Heart right ventricle (tissue), 16 donors: Measurements from ENCODE around the gene SELE. TPM values are rescaled to one million over a fixed set of nuclear protein-coding genes. Genes with fewer than 3 reads are reported as not detected.
A peak's percentile ranks its signal among the peaks of the same experiment; 100 is the strongest.

Experiments
- ATAC-seq, 8 donors: fragments of 200-7000 bp; cut with Tn5 transposase; one replicate each; pipeline ENCODE4 v1.9.1; 2020; ENCODE audit warnings: mild to moderate bottlenecking in 8 of 8, moderate library complexity in 8 of 8, moderate number of reproducible peaks in 1 of 8
- DNase-seq, 2 donors: peaks; one replicate each; pipeline ENCODE4 v3.0.0-alpha.2; 2020
- H3K27ac ChIP-seq, 10 donors: fragments of 200-600 bp; sonication (generic) in 2 of 10; one replicate each; pipeline versions ENCODE4 v1.5.0 to v1.8.0; 2020 to 2022; ENCODE audit warnings: mild to moderate bottlenecking in 3 of 10
- H3K27me3 ChIP-seq, 7 donors: fragments of 200-600 bp; one replicate each; pipeline ENCODE4 v1.8.0; 2021 to 2022; ENCODE audit warnings: mild to moderate bottlenecking in 2 of 7
- H3K36me3 ChIP-seq, 9 donors: fragments of 200-600 bp; sonication (generic) in 1 of 9; one replicate each; pipeline versions ENCODE4 v1.5.0 to v1.8.0; 2020 to 2022; ENCODE audit warnings: mild to moderate bottlenecking in 2 of 9
- H3K4me1 ChIP-seq, 9 donors: fragments of 200-600 bp; sonication (generic) in 1 of 9; one replicate each; pipeline versions ENCODE4 v1.5.0 to v1.8.0; 2020 to 2022; ENCODE audit warnings: mild to moderate bottlenecking in 4 of 9
- H3K4me3 ChIP-seq, 10 donors: fragments of 200-600 bp; sonication (generic) in 2 of 10; one replicate each; pipeline versions ENCODE4 v1.5.0 to v1.8.0; 2020 to 2022; ENCODE audit warnings: mild to moderate bottlenecking in 7 of 10, moderate library complexity in 2 of 10
- H3K9me3 ChIP-seq, 11 donors: fragments of 200-600 bp in 10 of 11; sonication (generic) in 2 of 11; one replicate each; pipeline versions ENCODE4 v1.5.0 to v1.8.0; 2013 to 2022; ENCODE audit warnings: mild to moderate bottlenecking in 2 of 11, control low read depth in 1 of 11, moderate library complexity in 1 of 11
- CTCF ChIP-seq, 9 donors: fragments of 200-600 bp; sonication (generic) in 2 of 9; IDR thresholded peaks; one replicate each; pipeline versions ENCODE4 v1.5.0 to v1.8.0; 2021 to 2022; ENCODE audit warnings: antibody characterized with exemption in 9 of 9, mild to moderate bottlenecking in 5 of 9, moderate library complexity in 1 of 9
- WGBS, 2 donors: extraction: QIAGEN DNeasy Blood & Tissue Kit; methylation state at CpG; one replicate each; pipeline ENCODE4 v1.1.7; 2013; ENCODE audit warnings: inconsistent platforms in 1 of 2; 5-methylcytosine and 5-hydroxymethylcytosine counted together
- intact Hi-C, 10 donors: fragments of 100-400 bp; cut with DNase I; formaldehyde crosslinking; loops; one replicate each; pipeline versions ENCODE4 v1.11.1 to v1.14.2; 2022
- long read RNA-seq, 3 donors: library from polyadenylated mRNA; unstranded; transcript quantifications; one replicate each; pipeline ENCODE4 v2.0.0, GENCODE V29; 2020 to 2021
- polyA plus RNA-seq, 2 donors: library from polyadenylated mRNA; stranded (reverse); fragments of 200-250 nt; gene quantifications; one replicate each; pipeline ENCODE4 v1.2.3, GENCODE V29; 2013
- total RNA-seq, 10 donors: library from RNA; stranded (reverse); fragmentation: NEBNext Ultra II Directional in 3 of 10; extraction: Animal tissue kit (Norgen Biotek cat#: 25700) in 3 of 10; gene quantifications; one replicate each; pipeline versions ENCODE4 v1.2.1 to v1.2.4, GENCODE V29; 2021 to 2023
- donor health status: Arrhythmogenic right ventricular cardiomyopathy.
- donor health status: ischemic (EF 13 %, LVEDD 7.1; RV severe dilation, severe dysfunction).
- donor health status: healthy with polysubstance abuse.
- donor health status: DM: no; HTN: yes; CAD: no.
- donor health status: DM: no; HTN: no; CAD: no.
- donor health status: ischemic (EF 25% LVEDD 6.9; RV normal size, moderate dysfunction).
- donor health status: ischemic (EF 25% LVEDD 5.7; RV mildly dilated, moderate dysfunction).
- donor health status: healthy.
- donor health status: DM: yes; HTN: yes; CAD: no.
- donor health status: Ischemic cardiomyopathy.
- donor health status: ischemic (EF 35%, LVEDD 5.7; RV mildly dilated, moderate dysfunction).
- donor health status: nonischemic (EF 11% LVEDD 7.7; RV severe dilation, severe dysfunction).
- donor health status: DM: yes; HTN: yes; CAD: no.
- donor health status: PGD.
- donor health status: ischemic (EF 29% LVEDD 5.4; RV normal size, mild dysfunction).
- donor health status: nonischemic (EF 23%, LVEDD 6.1; RV moderate dilation, normal function).

SELE gene
- 10 to 100 TPM in 2 of 10 donors, 1 to 10 TPM in 4, under 1 TPM in 4; 0.46 to 15.3 (median 2.2) TPM for total RNA-seq
- polyA plus RNA-seq = 1 to 10 TPM; 3.1 TPM
- long read RNA-seq, donor 1 = 0 reads
- long read RNA-seq, donor 2, partial matches to known transcripts = 0 of 2 reads
- long read RNA-seq, donor 2, other reads (novel, unspliced or antisense) = 0 of 2 reads
- long read RNA-seq, donor 3, transcript SELE-201 (14 exons, 3,857 nt) = major isoform, 11 of 16 reads
- long read RNA-seq, donor 3, partial matches to known transcripts = 2 of 16 reads
- long read RNA-seq, donor 3, other reads (novel, unspliced or antisense) = 3 of 16 reads

- Histone ChIP-seq H3K4me1 (peaks cover 0 to 10% (median 0%) of the 10 kb centered on the region in 9 donors), H3K27ac (no peak within 1 kb of the TSS), H3K36me3 (no peaks in the 10 kb centered on the region), H3K4me3 (peak within 1 kb of the TSS in 2 of 10 donors; percentile 8 to 16), H3K9me3 (no peaks in the 10 kb centered on the region), H3K27me3 (peaks cover 0 to 14% (median 0%) of the 10 kb centered on the region in 7 donors)
- 48 to 55% methylated on average over 7 of the region's 7 CpGs for WGBS, 2 donors
- DNase-seq (no peak), ATAC-seq (peak in 3 of 8 donors; percentile 52 to 62 (median 58))
- intact Hi-C loops = loop anchor here in 1 of 10 donors (10.0 kb wide), 1 partner anchor 61 kb away; the partner anchor contains the start of gene METTL18
- TF ChIP-seq CTCF (IDR thresholded peaks at IDR 0.05) = no peak
Observed at GRCh38 chr1:169733924-169734323, at the start of gene SELE. SELE (minus strand) TSS chr1:169734079; CDS start chr1:169733612, 467 bp downstream.

- Histone ChIP-seq H3K4me3 (no peak overlapping the region), H3K27me3 (peaks cover 0 to 27% (median 4%) of the 10 kb centered on the region in 7 donors), H3K27ac (no peak overlapping the region), H3K4me1 (peaks cover 0 to 4% (median 0%) of the 10 kb centered on the region in 9 donors), H3K36me3 (no peaks in the 10 kb centered on the region), H3K9me3 (no peaks in the 10 kb centered on the region)
- no peak for DNase-seq
- no peak for ATAC-seq
- WGBS, 2 donors = 78 to 86% methylated on average over 3 of the region's 3 CpGs
- intact Hi-C loops = no loop called here
- TF ChIP-seq CTCF (IDR thresholded peaks at IDR 0.05) = no peak
Observed at GRCh38 chr1:169782596-169782995, 48.7 kb upstream of the SELE start.

- no peak for DNase-seq
- WGBS, 2 donors = 51 to 54% methylated on average over 4 of the region's 4 CpGs
- Histone ChIP-seq H3K4me1 (peaks cover 0 to 4% (median 0%) of the 10 kb centered on the region in 9 donors), H3K27ac (no peak overlapping the region), H3K27me3 (peaks cover 0 to 20% (median 4%) of the 10 kb centered on the region in 7 donors), H3K36me3 (no peaks in the 10 kb centered on the region), H3K9me3 (no peaks in the 10 kb centered on the region), H3K4me3 (no peak overlapping the region)
- no peak for TF ChIP-seq CTCF (IDR thresholded peaks at IDR 0.05)
- no peak for ATAC-seq
- intact Hi-C loops = no loop called here
Observed at GRCh38 chr1:169779970-169780369, 46.1 kb upstream of the SELE start.

- H3K4me3 ChIP-seq = no peak overlapping the region
- DNase-seq (no peak), ATAC-seq (no peak)
- no peaks in the 10 kb centered on the region for H3K9me3 ChIP-seq
- H3K27ac ChIP-seq = no peak overlapping the region
- H3K27me3 ChIP-seq = peaks cover 0 to 13% (median 4%) of the 10 kb centered on the region in 7 donors
- no peak for TF ChIP-seq CTCF (IDR thresholded peaks at IDR 0.05)
- peaks cover 0 to 4% (median 0%) of the 10 kb centered on the region in 9 donors for H3K4me1 ChIP-seq
- intact Hi-C loops = no loop called here
- H3K36me3 ChIP-seq = no peaks in the 10 kb centered on the region
Observed at GRCh38 chr1:169779150-169779549, 45.3 kb upstream of the SELE start.
